ENCODE measurements around the gene SMG1.

SMG1 gene

GRCh38 chr16:18953547-18953946 is 27.3 kb upstream of the SMG1 start (continued):
- TF ChIP-seq ZNF292 (tag by site-specific recombination; IDR thresholded peaks at IDR 0.05; ENCODE audit: borderline replicate concordance, low read depth) = no peak
- no peak for TF ChIP-seq ZBTB6 (tag by site-specific recombination; IDR thresholded peaks at IDR 0.05)
- TF ChIP-seq, protein P1, sequence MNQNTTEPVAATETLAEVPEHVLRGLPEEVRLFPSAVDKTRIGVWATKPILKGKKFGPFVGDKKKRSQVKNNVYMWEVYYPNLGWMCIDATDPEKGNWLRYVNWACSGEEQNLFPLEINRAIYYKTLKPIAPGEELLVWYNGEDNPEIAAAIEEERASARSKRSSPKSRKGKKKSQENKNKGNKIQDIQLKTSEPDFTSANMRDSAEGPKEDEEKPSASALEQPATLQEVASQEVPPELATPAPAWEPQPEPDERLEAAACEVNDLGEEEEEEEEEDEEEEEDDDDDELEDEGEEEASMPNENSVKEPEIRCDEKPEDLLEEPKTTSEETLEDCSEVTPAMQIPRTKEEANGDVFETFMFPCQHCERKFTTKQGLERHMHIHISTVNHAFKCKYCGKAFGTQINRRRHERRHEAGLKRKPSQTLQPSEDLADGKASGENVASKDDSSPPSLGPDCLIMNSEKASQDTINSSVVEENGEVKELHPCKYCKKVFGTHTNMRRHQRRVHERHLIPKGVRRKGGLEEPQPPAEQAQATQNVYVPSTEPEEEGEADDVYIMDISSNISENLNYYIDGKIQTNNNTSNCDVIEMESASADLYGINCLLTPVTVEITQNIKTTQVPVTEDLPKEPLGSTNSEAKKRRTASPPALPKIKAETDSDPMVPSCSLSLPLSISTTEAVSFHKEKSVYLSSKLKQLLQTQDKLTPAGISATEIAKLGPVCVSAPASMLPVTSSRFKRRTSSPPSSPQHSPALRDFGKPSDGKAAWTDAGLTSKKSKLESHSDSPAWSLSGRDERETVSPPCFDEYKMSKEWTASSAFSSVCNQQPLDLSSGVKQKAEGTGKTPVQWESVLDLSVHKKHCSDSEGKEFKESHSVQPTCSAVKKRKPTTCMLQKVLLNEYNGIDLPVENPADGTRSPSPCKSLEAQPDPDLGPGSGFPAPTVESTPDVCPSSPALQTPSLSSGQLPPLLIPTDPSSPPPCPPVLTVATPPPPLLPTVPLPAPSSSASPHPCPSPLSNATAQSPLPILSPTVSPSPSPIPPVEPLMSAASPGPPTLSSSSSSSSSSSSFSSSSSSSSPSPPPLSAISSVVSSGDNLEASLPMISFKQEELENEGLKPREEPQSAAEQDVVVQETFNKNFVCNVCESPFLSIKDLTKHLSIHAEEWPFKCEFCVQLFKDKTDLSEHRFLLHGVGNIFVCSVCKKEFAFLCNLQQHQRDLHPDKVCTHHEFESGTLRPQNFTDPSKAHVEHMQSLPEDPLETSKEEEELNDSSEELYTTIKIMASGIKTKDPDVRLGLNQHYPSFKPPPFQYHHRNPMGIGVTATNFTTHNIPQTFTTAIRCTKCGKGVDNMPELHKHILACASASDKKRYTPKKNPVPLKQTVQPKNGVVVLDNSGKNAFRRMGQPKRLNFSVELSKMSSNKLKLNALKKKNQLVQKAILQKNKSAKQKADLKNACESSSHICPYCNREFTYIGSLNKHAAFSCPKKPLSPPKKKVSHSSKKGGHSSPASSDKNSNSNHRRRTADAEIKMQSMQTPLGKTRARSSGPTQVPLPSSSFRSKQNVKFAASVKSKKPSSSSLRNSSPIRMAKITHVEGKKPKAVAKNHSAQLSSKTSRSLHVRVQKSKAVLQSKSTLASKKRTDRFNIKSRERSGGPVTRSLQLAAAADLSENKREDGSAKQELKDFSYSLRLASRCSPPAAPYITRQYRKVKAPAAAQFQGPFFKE (tag by site-specific recombination; IDR thresholded peaks at IDR 0.05; ENCODE audit: borderline replicate concordance) = no peak
- TF ChIP-seq REPIN1 (tag by site-specific recombination; IDR thresholded peaks at IDR 0.05; ENCODE audit: low read depth) = no peak
- TF ChIP-seq ZNF223 (tag by site-specific recombination; IDR thresholded peaks at IDR 0.05) = no peak
- TF ChIP-seq, protein P2, sequence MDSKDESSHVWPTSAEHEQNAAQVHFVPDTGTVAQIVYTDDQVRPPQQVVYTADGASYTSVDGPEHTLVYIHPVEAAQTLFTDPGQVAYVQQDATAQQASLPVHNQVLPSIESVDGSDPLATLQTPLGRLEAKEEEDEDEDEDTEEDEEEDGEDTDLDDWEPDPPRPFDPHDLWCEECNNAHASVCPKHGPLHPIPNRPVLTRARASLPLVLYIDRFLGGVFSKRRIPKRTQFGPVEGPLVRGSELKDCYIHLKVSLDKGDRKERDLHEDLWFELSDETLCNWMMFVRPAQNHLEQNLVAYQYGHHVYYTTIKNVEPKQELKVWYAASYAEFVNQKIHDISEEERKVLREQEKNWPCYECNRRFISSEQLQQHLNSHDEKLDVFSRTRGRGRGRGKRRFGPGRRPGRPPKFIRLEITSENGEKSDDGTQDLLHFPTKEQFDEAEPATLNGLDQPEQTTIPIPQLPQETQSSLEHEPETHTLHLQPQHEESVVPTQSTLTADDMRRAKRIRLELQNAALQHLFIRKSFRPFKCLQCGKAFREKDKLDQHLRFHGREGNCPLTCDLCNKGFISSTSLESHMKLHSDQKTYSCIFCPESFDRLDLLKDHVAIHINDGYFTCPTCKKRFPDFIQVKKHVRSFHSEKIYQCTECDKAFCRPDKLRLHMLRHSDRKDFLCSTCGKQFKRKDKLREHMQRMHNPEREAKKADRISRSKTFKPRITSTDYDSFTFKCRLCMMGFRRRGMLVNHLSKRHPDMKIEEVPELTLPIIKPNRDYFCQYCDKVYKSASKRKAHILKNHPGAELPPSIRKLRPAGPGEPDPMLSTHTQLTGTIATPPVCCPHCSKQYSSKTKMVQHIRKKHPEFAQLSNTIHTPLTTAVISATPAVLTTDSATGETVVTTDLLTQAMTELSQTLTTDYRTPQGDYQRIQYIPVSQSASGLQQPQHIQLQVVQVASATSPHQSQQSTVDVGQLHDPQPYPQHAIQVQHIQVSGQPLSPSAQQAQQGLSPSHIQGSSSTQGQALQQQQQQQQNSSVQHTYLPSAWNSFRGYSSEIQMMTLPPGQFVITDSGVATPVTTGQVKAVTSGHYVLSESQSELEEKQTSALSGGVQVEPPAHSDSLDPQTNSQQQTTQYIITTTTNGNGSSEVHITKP (tag by site-specific recombination; IDR thresholded peaks at IDR 0.05) = no peak
- no peak for TF ChIP-seq ZNF354C (tag by site-specific recombination; IDR thresholded peaks at IDR 0.05; ENCODE audit: borderline replicate concordance, low read depth)
- no peak for TF ChIP-seq ZNF521 (tag by site-specific recombination; IDR thresholded peaks at IDR 0.05)

- H3K9me3 ChIP-seq (ENCODE audit: control insufficient read depth, insufficient read depth, low read depth, low read length) = no peaks in the 10 kb centered on the region
- no peak overlapping the region for H3K27ac ChIP-seq (ENCODE audit: extremely low read depth, low read depth, low read length)
- TF ChIP-seq ZNF549 (tag by site-specific recombination; IDR thresholded peaks at IDR 0.05) = no peak
- POLR2A ChIA-PET = interaction anchor here (0.7 kb wide), 1 partner anchor 149 kb away, joined by 3 read pairs; the partner anchor contains the start of gene ARL6IP1
- H3K36me3 ChIP-seq (ENCODE audit: control insufficient read depth in 2 of 2, insufficient read depth in 1 of 2, low read length in 2 of 2) = no peaks in the 10 kb centered on the region
- H3K4me1 ChIP-seq (ENCODE audit: control insufficient read depth, insufficient read depth, low read length) = 0 out of 2 replicates have a peak, but pooled peaks cover 2% of the 10 kb centered on the region
- H3K4me3 ChIP-seq (ENCODE audit: low read depth, low read length) = no peak overlapping the region
- CTCF ChIA-PET = no interaction called here
These were observed 24.4 kb upstream of the SMG1 start for GRCh38 chr16:18950469-18951185.

DNA sequence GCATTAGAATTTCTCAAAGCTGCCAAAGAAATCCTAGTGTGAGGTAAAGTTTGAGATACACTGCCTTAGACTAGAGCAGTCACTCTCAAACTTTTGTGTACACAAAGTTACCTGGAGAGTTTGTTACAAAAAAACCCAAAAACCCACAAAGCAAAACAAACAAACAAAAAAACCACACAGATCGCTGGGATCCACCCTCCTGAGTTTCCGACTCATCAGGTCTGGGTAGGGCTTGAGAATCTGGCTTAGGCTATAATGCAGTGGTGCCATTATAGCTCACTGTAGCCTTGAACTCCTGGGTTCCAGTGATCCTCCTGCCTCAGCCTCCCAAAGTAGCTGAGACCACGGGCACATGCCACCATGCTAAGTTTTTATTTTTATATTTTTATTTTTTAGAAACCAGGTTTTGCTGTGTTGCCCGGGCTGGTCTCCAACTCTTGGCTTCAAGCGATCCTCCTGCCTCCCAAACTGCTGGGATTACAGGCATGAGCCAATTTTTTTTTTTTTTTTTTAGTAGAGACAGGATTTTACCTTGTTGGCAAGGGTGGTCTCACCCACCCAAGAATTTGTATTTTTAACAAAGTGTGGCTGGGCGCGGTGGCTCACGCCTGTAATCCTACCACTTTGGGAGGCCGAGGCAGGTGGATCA is 22.3 kb upstream of the SMG1 start:
- Histone ChIP-seq H3K36me3 (ENCODE audit: control insufficient read depth in 2 of 2, insufficient read depth in 1 of 2, low read length in 2 of 2) (no peaks in the 10 kb centered on the region), H3K27ac (ENCODE audit: extremely low read depth, low read depth, low read length) (no peak overlapping the region), H3K4me3 (ENCODE audit: low read depth, low read length) (no peak overlapping the region), H3K4me1 (ENCODE audit: control insufficient read depth, insufficient read depth, low read length) (0 out of 2 replicates have a peak, but pooled peaks cover 2% of the 10 kb centered on the region), H3K9me3 (ENCODE audit: control insufficient read depth, insufficient read depth, low read depth, low read length) (no peaks in the 10 kb centered on the region)
- ChIA-PET CTCF (no interaction called here), POLR2A (no interaction called here)
- TF ChIP-seq ZNF701 (tag by site-specific recombination; IDR thresholded peaks at IDR 0.05) (no peak), ZNF18 (tag by site-specific recombination; IDR thresholded peaks at IDR 0.05) (no peak), ZNF433 (tag by site-specific recombination; IDR thresholded peaks at IDR 0.05; ENCODE audit: low read depth) (no peak), MZF1 (tag by site-specific recombination; IDR thresholded peaks at IDR 0.05; ENCODE audit: borderline replicate concordance) (no peak), ZNF48 (tag by site-specific recombination; IDR thresholded peaks at IDR 0.05) (no peak)
- TF ChIP-seq, protein P3, sequence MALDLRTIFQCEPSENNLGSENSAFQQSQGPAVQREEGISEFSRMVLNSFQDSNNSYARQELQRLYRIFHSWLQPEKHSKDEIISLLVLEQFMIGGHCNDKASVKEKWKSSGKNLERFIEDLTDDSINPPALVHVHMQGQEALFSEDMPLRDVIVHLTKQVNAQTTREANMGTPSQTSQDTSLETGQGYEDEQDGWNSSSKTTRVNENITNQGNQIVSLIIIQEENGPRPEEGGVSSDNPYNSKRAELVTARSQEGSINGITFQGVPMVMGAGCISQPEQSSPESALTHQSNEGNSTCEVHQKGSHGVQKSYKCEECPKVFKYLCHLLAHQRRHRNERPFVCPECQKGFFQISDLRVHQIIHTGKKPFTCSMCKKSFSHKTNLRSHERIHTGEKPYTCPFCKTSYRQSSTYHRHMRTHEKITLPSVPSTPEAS (tag by site-specific recombination; IDR thresholded peaks at IDR 0.05) = no peak

Measured in HEK293 (cell line).